AG09309 (cell line): Measurements from ENCODE around the gene NSD2.
A peak's percentile ranks its signal among the peaks of the same experiment; 100 is the strongest.
"Not testable (repeated sequence)": the region's sequence is repeated elsewhere in the genome, so short reads cannot be mapped to it uniquely, and the experiment has no call there.

Source experiments
- DNase-seq: peaks from one replicate; pipeline ENCODE4 v3.0.0-alpha.2; 2010; ENCODE audit warnings: low read depth
- H3K4me3 ChIP-seq: 2 replicates; pipeline ENCODE4 v1.5.1; 2011; ENCODE audit warnings: mild to moderate bottlenecking, low read depth, low read length, moderate library complexity; ENCODE audit not compliant: control insufficient read depth
- CTCF ChIP-seq: IDR thresholded peaks from 2 replicates; pipeline ENCODE4 v1.5.1; 2011; ENCODE audit warnings: mild to moderate bottlenecking, low read depth, low read length, inconsistent platforms; ENCODE audit not compliant: insufficient read depth, control insufficient read depth; ENCODE audit errors: missing control alignments

Gene NSD2

GRCh38 chr4:1901127-1901526 is 29.9 kb downstream of the NSD2 start:
- TF ChIP-seq CTCF: no peak
- no peak overlapping the region for H3K4me3 ChIP-seq
- no peak for DNase-seq

GRCh38 chr4:1902243-1902642 is 31.1 kb downstream of the NSD2 start:
- TF ChIP-seq CTCF: no peak
- DNase-seq: no peak
- H3K4me3 ChIP-seq: no peak overlapping the region

- no peak for DNase-seq
- no peak overlapping the region for H3K4me3 ChIP-seq
- no peak for TF ChIP-seq CTCF
Measured at GRCh38 chr4:1903035-1903434, 31.8 kb downstream of the NSD2 start.

- TF ChIP-seq CTCF: no peak
- H3K4me3 ChIP-seq: no peak overlapping the region
- no peak for DNase-seq
Measured at GRCh38 chr4:1904042-1904441, 32.8 kb downstream of the NSD2 start.

GRCh38 chr4:1907848-1908525 is 36.8 kb downstream of the NSD2 start:
- TF ChIP-seq CTCF: no peak
- no peak for DNase-seq
- H3K4me3 ChIP-seq: no peak overlapping the region

GRCh38 chr4:1909696-1910095 is 38.5 kb downstream of the NSD2 start:
- H3K4me3 ChIP-seq, DNase-seq: not testable (repeated sequence)

GRCh38 chr4:1910643-1911042 is 39.5 kb downstream of the NSD2 start:
- no peak overlapping the region for H3K4me3 ChIP-seq
- TF ChIP-seq CTCF: peak; percentile 78
- DNase-seq: peak; percentile 33

GRCh38 chr4:1911316-1911715 is 40.1 kb downstream of the NSD2 start:
- DNase-seq, H3K4me3 ChIP-seq: not testable (repeated sequence)
